RKO (cell line): ENCODE data around the gene HES5.

Experiments
- DNase-seq: peaks from one replicate; pipeline ENCODE4 v3.0.0-alpha.2; 2016; ENCODE audit warnings: low spot score

Gene HES5

GRCh38 chr1:2514863-2515762 is 14.9 kb downstream of the HES5 start:
- no peak for DNase-seq

- DNase-seq = no peak
Observed at GRCh38 chr1:2513939-2514652, 16.0 kb downstream of the HES5 start.

GRCh38 chr1:2512862-2513421 is 17.1 kb downstream of the HES5 start:
- DNase-seq = no peak

GRCh38 chr1:2510366-2511155 is 19.5 kb downstream of the HES5 start:
- no peak for DNase-seq

- DNase-seq = no peak
Observed at GRCh38 chr1:2509589-2509988, 20.5 kb downstream of the HES5 start.

GRCh38 chr1:2508751-2509150 is 21.3 kb downstream of the HES5 start:
- no peak for DNase-seq

GRCh38 chr1:2508180-2508579 is 21.9 kb downstream of the HES5 start:
- DNase-seq = no peak

- no peak for DNase-seq
Observed at GRCh38 chr1:2507744-2508155, 22.3 kb downstream of the HES5 start.

- DNase-seq = no peak
Observed at GRCh38 chr1:2506901-2507565, 23.0 kb downstream of the HES5 start.

- no peak for DNase-seq
Observed at GRCh38 chr1:2506007-2506860, 23.8 kb downstream of the HES5 start.

GRCh38 chr1:2505461-2505994 is 24.5 kb downstream of the HES5 start:
- DNase-seq = no peak

GRCh38 chr1:2504949-2505272 is 25.2 kb downstream of the HES5 start:
- DNase-seq = no peak

- DNase-seq = no peak
Observed at GRCh38 chr1:2504225-2504948, 25.7 kb downstream of the HES5 start.

- DNase-seq = no peak
Observed at GRCh38 chr1:2503554-2504224, 26.4 kb downstream of the HES5 start.

- DNase-seq = no peak
Observed at GRCh38 chr1:2502661-2503553, 27.2 kb downstream of the HES5 start.

GRCh38 chr1:2502210-2502609 is 27.9 kb downstream of the HES5 start:
- DNase-seq = no peak

GRCh38 chr1:2501820-2502119 is 28.3 kb downstream of the HES5 start:
- DNase-seq = no peak

- no peak for DNase-seq
Observed at GRCh38 chr1:2501041-2501819, 28.8 kb downstream of the HES5 start.
